GM21528 (cell line): Measurements from ENCODE around the gene CACNG4.

Experiments
- ATAC-seq: cut with Tn5 transposase; IDR thresholded peaks from one replicate; pipeline ENCODE4 v1.9.1; 2021; ENCODE audit warnings: mild to moderate bottlenecking, moderate library complexity; ENCODE audit not compliant: unreplicated experiment, low FRiP score

Gene CACNG4

GRCh38 chr17:66963909-66964771 is at the start of gene CACNG4:
Gene CACNG4 (plus strand): TSS chr17:66964707. CDS start chr17:66964912, 205 bp downstream.
- no peak for ATAC-seq

DNA sequence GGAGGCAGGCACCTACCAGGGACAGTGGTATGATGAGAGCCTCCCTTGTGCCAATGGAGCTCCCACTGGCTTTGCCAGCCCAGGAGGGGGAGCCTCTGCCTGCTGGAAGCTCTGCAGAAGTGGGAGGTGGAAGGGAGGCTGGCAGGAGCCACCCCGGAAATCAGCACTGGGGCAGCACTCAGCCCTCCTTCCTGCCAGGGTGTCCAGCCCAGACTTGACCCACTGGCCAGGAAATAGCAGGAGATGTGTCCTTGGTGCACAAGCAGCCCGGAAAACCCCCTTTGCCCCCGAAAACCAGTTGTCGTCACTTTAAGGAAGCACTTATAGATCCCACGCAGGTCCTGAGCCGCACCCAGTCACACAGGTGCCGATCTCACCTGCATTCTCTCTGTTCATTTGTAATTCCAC is 49.3 kb upstream of the CACNG4 start:
- no peak for ATAC-seq

DNA sequence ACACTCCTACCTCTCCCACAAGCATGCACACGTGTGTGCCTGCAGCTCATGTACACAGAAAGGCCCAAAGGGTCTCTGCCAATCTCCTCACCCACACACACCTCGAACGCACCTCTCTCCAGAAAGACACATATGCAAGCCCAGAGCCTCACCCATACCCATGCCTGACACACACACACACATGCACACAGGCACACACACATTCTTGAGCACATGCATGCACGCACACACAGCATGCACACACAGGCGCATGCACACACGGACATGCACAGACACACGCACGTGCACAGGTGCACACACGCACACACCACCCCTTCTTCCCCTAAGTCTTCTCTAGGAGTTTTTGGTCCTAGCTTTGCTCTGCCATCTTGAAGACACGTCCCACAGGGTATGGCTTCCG is 48.7 kb upstream of the CACNG4 start:
- no peak for ATAC-seq

DNA sequence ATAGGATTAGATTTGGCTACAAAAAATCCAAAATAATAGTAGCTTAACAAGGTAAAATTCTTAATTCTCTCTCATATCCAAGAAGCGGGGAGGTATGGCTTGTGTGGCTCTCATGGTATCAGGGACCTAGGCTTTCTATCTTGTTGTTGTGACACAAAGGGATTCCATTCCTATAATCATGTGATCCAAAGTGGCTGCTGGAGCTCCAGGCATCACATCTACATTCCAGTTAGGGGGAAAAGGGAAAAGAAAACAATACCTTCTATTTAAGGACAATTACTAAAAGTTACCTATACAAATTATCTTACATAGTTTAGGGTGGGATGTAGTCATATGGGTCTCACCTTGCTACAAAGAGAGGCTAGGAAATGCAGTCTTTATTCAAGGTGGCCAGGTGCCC is 47.6 kb upstream of the CACNG4 start:
- no peak for ATAC-seq

- no peak for ATAC-seq
Measured at GRCh38 chr17:66918896-66919295, 45.6 kb upstream of the CACNG4 start.

- no peak for ATAC-seq
Measured at GRCh38 chr17:66920435-66920834, 44.1 kb upstream of the CACNG4 start.

GRCh38 chr17:66920950-66921349 is 43.6 kb upstream of the CACNG4 start:
- no peak for ATAC-seq

- no peak for ATAC-seq
Measured at GRCh38 chr17:66923886-66924285, 40.6 kb upstream of the CACNG4 start.

DNA sequence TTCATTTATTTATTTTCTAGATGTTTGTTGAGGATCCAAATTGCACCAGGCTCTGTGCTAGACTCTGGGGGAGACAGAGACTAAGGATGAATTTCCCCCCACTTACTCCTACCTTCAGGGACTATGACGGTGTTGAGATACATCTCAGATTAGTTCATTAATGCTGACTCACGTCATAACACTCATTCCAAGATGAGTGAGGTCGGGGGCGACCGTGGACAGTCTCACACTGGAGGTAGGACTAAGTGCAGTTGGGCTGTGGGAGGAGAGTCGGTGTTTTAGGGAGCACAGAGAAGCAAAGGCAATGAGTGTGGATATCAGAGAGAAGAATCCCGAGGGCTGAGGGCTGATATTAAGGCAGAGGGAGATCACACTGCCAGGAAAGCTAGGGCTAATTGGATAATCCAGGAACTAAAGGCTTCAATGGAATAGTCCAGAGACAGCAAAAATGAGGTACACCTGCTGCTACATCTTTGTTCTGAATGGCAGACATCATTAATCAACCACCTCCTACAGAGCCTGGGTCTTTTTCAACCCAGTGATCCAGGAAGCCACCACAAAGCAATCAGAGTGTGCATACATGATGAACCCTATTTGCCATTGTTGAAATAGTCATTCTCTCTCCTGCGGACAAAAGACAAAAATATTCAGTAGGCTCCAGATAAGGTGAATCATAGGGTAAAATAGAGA is 38.6 kb upstream of the CACNG4 start:
- no peak for ATAC-seq

DNA sequence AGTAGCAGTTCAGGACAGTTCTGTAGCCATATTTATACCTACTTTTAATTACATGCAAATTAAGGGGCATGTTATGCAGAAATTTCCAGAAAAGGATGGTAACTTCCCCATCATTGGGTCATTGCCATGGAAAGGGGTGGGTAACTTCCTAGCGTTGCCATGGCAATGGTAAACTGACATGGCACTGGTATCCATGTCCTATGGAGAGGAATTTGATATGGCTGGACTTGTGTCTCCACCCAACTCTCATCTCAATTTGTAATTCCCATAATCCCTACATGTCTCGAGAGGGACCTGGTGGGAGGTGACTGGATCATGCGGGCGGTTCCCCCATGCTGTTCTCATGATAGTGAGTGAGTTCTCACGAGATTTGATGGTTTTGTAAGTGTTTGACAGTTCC is 35.6 kb upstream of the CACNG4 start:
- no peak for ATAC-seq

- no peak for ATAC-seq
Measured at GRCh38 chr17:66929591-66929990, 34.9 kb upstream of the CACNG4 start.

GRCh38 chr17:66930933-66931332 is 33.6 kb upstream of the CACNG4 start:
- ATAC-seq, result no peak

DNA sequence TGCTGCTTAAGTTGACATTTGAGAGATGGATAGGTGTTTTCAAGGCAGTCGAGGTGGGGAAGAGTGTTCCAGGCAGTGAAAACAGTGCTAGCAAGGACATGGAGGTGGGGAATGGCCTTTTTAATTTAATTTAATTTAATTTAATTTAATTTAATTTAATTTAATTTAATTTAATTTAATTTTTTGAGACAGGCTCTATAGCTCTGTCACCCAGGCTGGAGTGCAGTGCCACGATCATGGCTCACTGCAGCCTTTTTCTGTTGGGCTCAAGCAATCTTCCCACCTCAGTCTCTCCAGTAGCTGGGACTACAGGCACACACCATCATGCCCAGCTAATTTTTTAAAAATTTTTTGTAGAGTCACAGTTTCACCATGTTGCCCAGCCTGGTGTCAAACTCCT is 32.2 kb upstream of the CACNG4 start:
- no peak for ATAC-seq

- ATAC-seq, result no peak
Measured at GRCh38 chr17:66934040-66934439, 30.5 kb upstream of the CACNG4 start.

DNA sequence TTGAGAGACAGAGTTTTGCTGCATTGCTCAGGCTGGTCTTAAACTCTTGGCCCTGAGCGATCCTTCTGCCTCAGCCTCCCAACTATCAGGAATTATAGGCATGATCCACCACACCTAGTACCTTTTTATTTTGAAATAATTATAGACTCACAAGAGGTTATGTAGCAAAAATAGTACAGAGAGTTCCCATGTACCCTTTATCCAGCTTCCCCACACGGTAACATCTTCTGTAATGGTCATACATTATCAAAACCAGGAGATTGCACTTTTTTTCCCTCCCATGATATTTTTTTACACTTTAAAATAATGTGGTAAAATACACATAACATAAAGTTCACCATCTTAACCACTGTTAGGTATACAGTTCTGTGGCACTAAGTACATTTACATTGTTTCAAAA is 28.8 kb upstream of the CACNG4 start:
- ATAC-seq, result no peak

DNA sequence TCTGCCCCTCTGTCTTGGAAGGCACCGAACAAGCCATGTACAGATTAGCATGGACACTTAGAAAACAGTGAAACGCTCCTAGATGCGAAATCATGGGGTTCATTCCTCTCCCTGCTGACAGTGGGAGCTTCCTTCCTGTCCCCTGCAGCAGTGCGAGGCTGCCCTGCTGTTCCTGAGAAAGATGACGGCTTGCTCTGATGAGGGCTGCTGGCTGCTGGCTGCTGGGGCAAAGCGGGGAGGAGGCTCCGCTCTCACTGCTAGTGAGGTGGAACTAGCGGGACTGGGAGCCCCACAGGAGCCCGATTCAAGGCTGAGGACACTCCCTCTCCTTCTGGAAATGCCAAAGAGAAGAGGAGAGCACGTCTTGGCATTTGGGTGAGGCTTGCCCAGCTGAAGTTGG is 25.9 kb upstream of the CACNG4 start:
- no peak for ATAC-seq

- no peak for ATAC-seq
Measured at GRCh38 chr17:66939461-66940114, 24.9 kb upstream of the CACNG4 start.

GRCh38 chr17:66941249-66941648 is 23.3 kb upstream of the CACNG4 start:
- ATAC-seq, result no peak

DNA sequence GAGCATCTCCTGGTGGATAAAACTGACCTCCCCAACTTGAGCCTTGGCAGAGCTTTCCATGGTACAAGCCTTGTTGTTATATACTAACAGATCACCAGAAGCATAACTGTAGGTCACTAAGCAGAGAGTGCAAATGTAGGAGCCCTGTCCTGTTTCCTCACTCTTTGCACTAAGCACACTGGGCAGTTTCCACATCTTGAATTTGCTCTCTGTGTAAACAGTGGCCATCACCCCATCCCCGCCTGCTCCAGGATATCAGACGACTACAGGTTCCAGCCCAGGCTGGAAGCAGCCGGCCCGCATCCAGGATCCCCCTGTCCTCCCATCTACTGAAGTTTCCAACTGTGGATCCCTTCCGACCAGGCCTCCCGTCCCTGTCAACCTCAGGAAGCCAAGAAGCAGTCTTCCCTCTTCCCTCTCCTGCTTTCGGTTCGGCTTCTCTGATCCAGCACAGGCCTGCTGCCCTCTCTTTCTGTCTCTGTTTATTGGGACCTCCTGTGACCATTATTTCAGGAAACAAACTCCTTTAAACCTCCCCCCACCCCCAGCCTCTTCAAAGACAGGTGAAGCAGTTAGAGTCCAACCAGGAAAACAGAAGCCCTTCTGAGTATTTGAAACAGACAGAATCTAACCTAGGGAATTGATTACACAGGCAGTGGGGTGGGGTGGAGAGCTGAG is 22.6 kb upstream of the CACNG4 start:
- no peak for ATAC-seq

GRCh38 chr17:66942451-66943264 is 21.8 kb upstream of the CACNG4 start:
- ATAC-seq, result no peak
